Transverse colon (tissue), 4 donors: ENCODE results near the gene KRT80. TPM values are rescaled to one million over a fixed set of nuclear protein-coding genes. Genes with fewer than 3 reads are reported as not detected.

Experiments used
- DNase-seq: peaks from one replicate; pipeline ENCODE4 v3.0.0-alpha.2; 2019
- H3K27ac ChIP-seq, 4 donors: fragments of 200-600 bp; sonication (generic); 2 replicates each; pipeline ENCODE4 v1.5.1; 2016 to 2018; ENCODE audit warnings: inconsistent platforms in 4 of 4
- H3K27me3 ChIP-seq: fragments of 200-600 bp; sonication (generic); 2 replicates; pipeline ENCODE4 v1.5.1; 2017; ENCODE audit warnings: inconsistent platforms
- H3K36me3 ChIP-seq, 4 donors: fragments of 200-600 bp; sonication (generic); 2 replicates each; pipeline ENCODE4 v1.5.1; 2017 to 2019; ENCODE audit warnings: inconsistent platforms in 4 of 4
- H3K4me1 ChIP-seq, 4 donors: fragments of 200-600 bp; sonication (generic); 2 replicates each; pipeline ENCODE4 v1.5.1; 2017 to 2020; ENCODE audit warnings: inconsistent platforms in 4 of 4
- H3K4me3 ChIP-seq, 4 donors: fragments of 200-600 bp; sonication (generic); 1 replicate in 1 of 4; 2 replicates in 3 of 4; pipeline versions ENCODE4 v1.5.1 to v1.6.1; 2017 to 2019; ENCODE audit warnings: inconsistent platforms in 4 of 4
- H3K9me3 ChIP-seq, 2 donors: fragments of 200-600 bp; sonication (generic); 2 replicates each; pipeline ENCODE4 v1.5.1; 2017 to 2019; ENCODE audit warnings: inconsistent platforms in 2 of 2
- CTCF ChIP-seq, 5 experiments: fragments of 200-600 bp in 3 of 5; fragments of 450-650 bp in 2 of 5; sonication (generic) in 3 of 5; IDR thresholded peaks; 1 replicate in 2 of 5; 2 replicates in 3 of 5; pipeline ENCODE4 v1.5.1; 2016 to 2017; ENCODE audit warnings: antibody characterized with exemption in 5 of 5, inconsistent platforms in 3 of 5, mild to moderate bottlenecking in 2 of 5, moderate library complexity in 1 of 5
- EP300 ChIP-seq: sonication (generic); formaldehyde crosslinking; IDR thresholded peaks from one replicate; pipeline ENCODE4 v1.6.1; 2017; ENCODE audit warnings: antibody characterized with exemption, low read depth
- POLR2A ChIP-seq: fragments of 450-650 bp; IDR thresholded peaks from one replicate; pipeline ENCODE4 v1.6.1; 2016; ENCODE audit warnings: antibody characterized with exemption, mild to moderate bottlenecking, moderate library complexity
- POLR2AphosphoS5 ChIP-seq, 3 donors: sonication (generic); formaldehyde crosslinking; IDR thresholded peaks; one replicate each; pipeline ENCODE4 v1.6.1; 2016; ENCODE audit warnings: antibody characterized with exemption in 3 of 3
- WGBS, 2 donors: methylation state at CpG; one replicate each; pipeline ENCODE4 v1.1.5; 2018; ENCODE audit warnings: low coverage in 1 of 2; 5-methylcytosine and 5-hydroxymethylcytosine counted together
- in situ Hi-C, 4 donors: fragments of 200-750 bp; cut with MboI; loops; one replicate each; pipeline versions ENCODE4 v1.15.0 to v1.15.1; 2017; ENCODE audit warnings: low sequenced_read_pairs in 3 of 4, low pct_ligation_motif_present in 1 of 4, low pct_unique_long_range_greater_than_20kb in 1 of 4
- intact Hi-C: fragments of 100-400 bp; cut with DNase I; formaldehyde crosslinking; loops from one replicate; pipeline ENCODE4 v1.15.1; 2023; ENCODE audit warnings: low total_unique reads
- total RNA-seq, 4 donors: library from RNA; depleted of rRNA; stranded (reverse); fragments of >200 nt; gene quantifications; one replicate each; pipeline ENCODE4 v1.1.0, GENCODE V29; 2016

KRT80 gene
- total RNA-seq, 4 donors from 2014 or later = 0.14 TPM; not detected in 3

GRCh38 chr12:52155048-52155868 lies 36.6 kb downstream of the KRT80 start:
- DNase-seq = no peak
- H3K27ac ChIP-seq = no peak overlapping the region
- WGBS, 2 donors = 38% methylated on average over 8 of the region's 8 CpGs; no CpG with 5 or more reads in 1 of the 2 donors
- peaks cover 9 to 28% (median 21%) of the 10 kb centered on the region in 4 donors for H3K4me1 ChIP-seq
- in situ Hi-C loops = loop anchor here (10.0 kb wide), 3 partner anchors 720 to 820 kb away; no protein-coding TSS in a partner anchor
- intact Hi-C loops = loop anchor here (5.0 to 10.0 kb wide), 3 partner anchors 120 to 727 kb away; partner anchors contain the start of gene KRT86
- H3K4me3 ChIP-seq = no peak overlapping the region
- no peaks in the 10 kb centered on the region for H3K9me3 ChIP-seq
- peak in 1 of 3 donors; percentile 18 for TF ChIP-seq POLR2AphosphoS5 (IDR thresholded peaks at IDR 0.05)
- no peak for TF ChIP-seq EP300
- TF ChIP-seq CTCF (IDR thresholded peaks at IDR 0.05) = no peak
- TF ChIP-seq POLR2A = no peak
- no peaks in the 10 kb centered on the region for H3K36me3 ChIP-seq
- peaks cover 4% of the 10 kb centered on the region for H3K27me3 ChIP-seq

- Histone ChIP-seq H3K36me3 (no peaks in the 10 kb centered on the region), H3K9me3 (no peaks in the 10 kb centered on the region), H3K4me3 (no peak overlapping the region), H3K27me3 (peaks cover 4% of the 10 kb centered on the region), H3K4me1 (peaks cover 29 to 52% (median 41%) of the 10 kb centered on the region in 4 donors), H3K27ac (peak overlapping the region in 2 of 4 donors; percentile 77 to 93)
- in situ Hi-C loops (loop anchor here (10.0 kb wide), 3 partner anchors 722 to 822 kb away; no protein-coding TSS in a partner anchor), intact Hi-C loops (loop anchor here (10.0 kb wide), 1 partner anchor 122 kb away; the partner anchor contains the start of gene KRT86)
- DNase-seq = no peak
- TF ChIP-seq POLR2AphosphoS5 (IDR thresholded peaks at IDR 0.05) = no peak
- TF ChIP-seq CTCF (IDR thresholded peaks at IDR 0.05) = no peak
- WGBS, 2 donors = 84 to 90% methylated on average over 3 to 5 of the region's 5 CpGs
These were observed 38.9 kb downstream of the KRT80 start for GRCh38 chr12:52152905-52153317.

- Histone ChIP-seq H3K4me1 (peaks cover 35 to 60% (median 48%) of the 10 kb centered on the region in 4 donors), H3K27ac (peak overlapping the region; percentile 16 to 93 (median 69)), H3K4me3 (peak overlapping the region; percentile 1 to 48 (median 32)), H3K36me3 (no peaks in the 10 kb centered on the region), H3K27me3 (peaks cover 4% of the 10 kb centered on the region), H3K9me3 (no peaks in the 10 kb centered on the region)
- intact Hi-C loops = loop anchor here (10.0 kb wide), 1 partner anchor 123 kb away; the partner anchor contains the start of gene KRT86
- TF ChIP-seq POLR2AphosphoS5 (IDR thresholded peaks at IDR 0.05) = peak in 2 of 3 donors; percentile 5 to 10
- TF ChIP-seq POLR2A = peak; percentile 47
- TF ChIP-seq EP300 = peak; percentile 45
- TF ChIP-seq CTCF (IDR thresholded peaks at IDR 0.05) = peak; percentile 79 to 96 (median 92)
- in situ Hi-C loops = loop anchor here (10.0 kb wide), 3 partner anchors 723 to 823 kb away; no protein-coding TSS in a partner anchor
- peak; percentile 77 for DNase-seq
- 10 to 50% methylated on average over 1 to 30 of the region's 63 CpGs for WGBS, 2 donors
These were observed 39.7 kb downstream of the KRT80 start for GRCh38 chr12:52151837-52152783.
